GM19328 (cell line): ENCODE data around the gene MICALL1.

ENCODE experiments used
- ATAC-seq: cut with Tn5 transposase; IDR thresholded peaks from one replicate; pipeline ENCODE4 v1.9.1; 2021; ENCODE audit warnings: mild to moderate bottlenecking, moderate library complexity; ENCODE audit not compliant: unreplicated experiment

Gene MICALL1

GRCh38 chr22:37904572-37905533, 1.2 kb upstream of the MICALL1 start:
- ATAC-seq, result no peak

- peak; percentile 32 for ATAC-seq
Measured at GRCh38 chr22:37906364-37907008, 389 bp downstream of the MICALL1 start.

- ATAC-seq, result no peak
Measured at GRCh38 chr22:37907036-37907954, 1.2 kb downstream of the MICALL1 start.

GRCh38 chr22:37909766-37910165, 3.7 kb downstream of the MICALL1 start:
- no peak for ATAC-seq

- ATAC-seq, result no peak
Measured at GRCh38 chr22:37910890-37911672, 5.0 kb downstream of the MICALL1 start.

- ATAC-seq, result no peak
Measured at GRCh38 chr22:37911697-37912096, 5.6 kb downstream of the MICALL1 start.

- ATAC-seq, result no peak
Measured at GRCh38 chr22:37912171-37912570, 6.1 kb downstream of the MICALL1 start.

- no peak for ATAC-seq
Measured at GRCh38 chr22:37913233-37913721, 7.2 kb downstream of the MICALL1 start.

GRCh38 chr22:37916311-37916710, 10.2 kb downstream of the MICALL1 start:
- no peak for ATAC-seq

- no peak for ATAC-seq
Measured at GRCh38 chr22:37917874-37918548, 11.9 kb downstream of the MICALL1 start.

GRCh38 chr22:37918580-37919270, 12.6 kb downstream of the MICALL1 start:
- no peak for ATAC-seq

- ATAC-seq, result no peak
Measured at GRCh38 chr22:37920126-37920525, 14.0 kb downstream of the MICALL1 start.

GRCh38 chr22:37922191-37922590, 16.1 kb downstream of the MICALL1 start:
- ATAC-seq, result no peak

GRCh38 chr22:37923927-37924326, 17.8 kb downstream of the MICALL1 start:
- no peak for ATAC-seq

GRCh38 chr22:37924386-37925065, 18.4 kb downstream of the MICALL1 start:
- no peak for ATAC-seq

GRCh38 chr22:37925330-37925729, 19.2 kb downstream of the MICALL1 start:
- no peak for ATAC-seq

GRCh38 chr22:37925767-37926166, 19.7 kb downstream of the MICALL1 start:
- ATAC-seq, result no peak

GRCh38 chr22:37926358-37926757, 20.3 kb downstream of the MICALL1 start:
- no peak for ATAC-seq
